Skeletal muscle tissue (tissue), 4 donors: ENCODE results near the gene MOV10L1. TPM values are rescaled to one million over a fixed set of nuclear protein-coding genes. Genes with fewer than 3 reads are reported as not detected.

Experiments used
- H3K27ac ChIP-seq: one replicate; pipeline ENCODE4 v1.7.0; 2013; ENCODE audit warnings: mild to moderate bottlenecking, low read depth, low read length, inconsistent platforms
- H3K27me3 ChIP-seq, 3 donors: one replicate each; pipeline ENCODE4 v1.7.0; 2013; ENCODE audit warnings: low read length in 3 of 3; ENCODE audit not compliant: control insufficient read depth in 3 of 3, insufficient read depth in 3 of 3
- H3K36me3 ChIP-seq, 3 donors: one replicate each; pipeline ENCODE4 v1.7.0; 2013; ENCODE audit warnings: low read length in 3 of 3; ENCODE audit not compliant: control insufficient read depth in 3 of 3, insufficient read depth in 3 of 3
- H3K4me1 ChIP-seq, 3 donors: one replicate each; pipeline ENCODE4 v1.7.0; 2013; ENCODE audit warnings: low read length in 3 of 3, mild to moderate bottlenecking in 3 of 3; ENCODE audit not compliant: control insufficient read depth in 3 of 3, insufficient read depth in 3 of 3
- H3K4me3 ChIP-seq, 3 donors: one replicate each; pipeline ENCODE4 v1.7.0; 2013; ENCODE audit warnings: low read length in 3 of 3
- H3K9ac ChIP-seq, 3 donors: one replicate each; pipeline ENCODE4 v1.7.0; 2013; ENCODE audit warnings: low read length in 3 of 3, mild to moderate bottlenecking in 3 of 3, moderate library complexity in 2 of 3, low read depth in 1 of 3
- H3K9me3 ChIP-seq, 3 donors: one replicate each; pipeline ENCODE4 v1.7.0; 2013; ENCODE audit warnings: low read length in 3 of 3; ENCODE audit not compliant: control insufficient read depth in 3 of 3
- total RNA-seq: library from RNA; depleted of rRNA; stranded (reverse); fragments of >200 nt; gene quantifications from one replicate; pipeline ENCODE4 v1.2.3, GENCODE V29; 2014
- donor health status: Osteomylitis.

MOV10L1 gene
- total RNA-seq, 1 donor from 2014 or later, result 2.1 TPM

DNA sequence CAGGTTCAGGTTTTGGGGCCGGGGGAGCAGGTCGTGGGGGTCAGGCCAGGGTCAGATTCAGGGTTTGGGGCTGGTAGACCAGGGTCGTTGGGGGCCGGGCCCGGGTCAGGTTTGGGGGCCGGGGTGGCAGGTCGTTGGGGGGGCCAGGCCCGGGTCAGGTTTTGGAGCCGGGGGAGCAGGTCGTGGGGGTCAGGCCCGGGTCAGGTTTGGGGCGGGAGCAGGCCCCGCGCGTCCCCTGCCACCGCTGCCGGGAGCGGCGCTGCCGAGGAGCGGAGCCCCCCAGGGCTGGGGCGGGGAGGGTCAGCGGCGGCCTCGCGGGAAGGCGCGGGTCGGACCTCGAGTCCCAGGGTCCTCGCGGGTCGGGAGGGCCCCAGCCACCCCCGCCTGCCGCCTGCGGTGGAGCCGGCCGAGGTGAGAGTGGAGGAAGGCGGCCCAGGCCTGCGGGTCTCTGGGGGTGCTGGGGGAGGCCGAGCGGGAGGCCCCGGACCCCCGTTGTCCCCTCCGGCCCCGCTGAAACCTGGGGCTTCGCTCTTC lies 96.4 kb downstream of the MOV10L1 start:
- no peak overlapping the region for H3K27ac ChIP-seq
- no peaks in the 10 kb centered on the region for H3K27me3 ChIP-seq
- no peaks in the 10 kb centered on the region for H3K9me3 ChIP-seq
- peak overlapping the region; percentile 68 to 80 (median 80) for H3K9ac ChIP-seq
- H3K4me1 ChIP-seq, result peaks cover 32 to 41% (median 41%) of the 10 kb centered on the region in 3 donors
- H3K4me3 ChIP-seq, result peak overlapping the region; percentile 28 to 70 (median 67)
- H3K36me3 ChIP-seq, result no peaks in the 10 kb centered on the region

DNA sequence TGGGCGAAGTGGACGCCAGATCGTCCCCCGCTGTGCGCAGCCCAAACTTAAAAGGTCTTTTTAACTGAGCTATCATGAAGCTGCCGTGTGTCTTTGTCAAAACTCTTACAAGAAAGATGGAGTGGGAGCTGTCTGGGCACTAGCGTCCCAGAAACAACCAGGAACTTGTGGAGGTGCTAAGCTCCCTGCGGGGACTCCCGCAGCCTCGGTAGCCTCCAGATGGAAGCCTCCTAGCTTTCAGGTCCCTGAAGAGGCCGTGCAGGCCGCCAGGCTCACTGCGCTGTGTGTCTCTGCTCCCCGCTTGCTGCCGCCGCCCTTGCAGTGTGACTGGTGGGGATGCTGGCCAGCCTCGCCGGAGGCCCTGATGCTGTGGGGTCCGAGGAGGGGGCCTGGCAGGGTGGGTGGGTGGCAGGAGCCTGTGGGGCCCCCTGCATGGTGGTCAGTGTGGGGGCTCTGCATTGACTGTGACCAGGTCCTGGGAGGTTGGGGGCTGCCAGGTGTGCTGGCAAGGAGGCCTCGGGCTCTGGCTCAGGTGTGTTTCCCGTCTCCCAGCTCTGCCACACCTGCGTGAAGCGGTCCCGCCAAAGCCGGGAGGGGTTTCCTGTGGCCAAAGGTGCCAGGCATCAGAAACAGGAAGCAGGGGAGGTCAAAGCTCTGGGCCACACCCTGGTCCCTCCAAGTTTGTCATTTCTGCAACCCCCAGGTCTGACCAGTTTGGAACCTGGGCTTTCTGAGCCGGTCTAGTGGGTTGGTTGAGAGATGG lies 97.1 kb downstream of the MOV10L1 start:
- H3K4me1 ChIP-seq, result peaks cover 32 to 44% (median 41%) of the 10 kb centered on the region in 3 donors
- H3K4me3 ChIP-seq, result peak overlapping the region; percentile 28 to 70 (median 67)

DNA sequence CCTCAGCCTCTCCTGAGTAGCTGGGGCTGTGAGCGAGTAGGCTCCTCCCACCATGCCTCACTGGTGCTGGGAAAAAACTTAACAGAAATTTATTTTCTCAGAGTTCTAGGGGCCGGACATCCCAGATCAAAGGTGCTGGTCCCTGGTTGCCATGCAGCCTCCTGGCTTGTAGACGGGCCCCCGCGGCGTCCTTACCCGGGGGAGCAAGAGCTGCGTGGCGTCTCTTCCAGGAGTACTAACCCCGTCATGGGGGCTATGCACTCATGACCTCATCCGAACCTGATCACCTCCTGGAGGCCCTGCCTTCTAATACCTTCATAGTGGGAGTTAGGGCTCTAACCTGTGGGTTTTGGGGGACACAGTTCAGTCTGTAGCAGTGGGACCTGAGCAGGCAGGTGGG lies 98.5 kb downstream of the MOV10L1 start:
- Histone ChIP-seq H3K27ac (no peak overlapping the region), H3K4me3 (no peak overlapping the region), H3K9ac (no peak overlapping the region), H3K36me3 (peaks cover under 1 to 1% (median under 1%) of the 10 kb centered on the region in 3 donors), H3K27me3 (no peaks in the 10 kb centered on the region), H3K4me1 (peaks cover 32 to 44% (median 41%) of the 10 kb centered on the region in 3 donors), H3K9me3 (no peaks in the 10 kb centered on the region)

More for the DNA sequence above, 97.1 kb downstream of the MOV10L1 start:
- H3K27ac ChIP-seq, result no peak overlapping the region
- H3K9me3 ChIP-seq, result no peaks in the 10 kb centered on the region
- H3K9ac ChIP-seq, result peak overlapping the region; percentile 68 to 80 (median 80)
- H3K27me3 ChIP-seq, result no peaks in the 10 kb centered on the region
- no peaks in the 10 kb centered on the region for H3K36me3 ChIP-seq

DNA sequence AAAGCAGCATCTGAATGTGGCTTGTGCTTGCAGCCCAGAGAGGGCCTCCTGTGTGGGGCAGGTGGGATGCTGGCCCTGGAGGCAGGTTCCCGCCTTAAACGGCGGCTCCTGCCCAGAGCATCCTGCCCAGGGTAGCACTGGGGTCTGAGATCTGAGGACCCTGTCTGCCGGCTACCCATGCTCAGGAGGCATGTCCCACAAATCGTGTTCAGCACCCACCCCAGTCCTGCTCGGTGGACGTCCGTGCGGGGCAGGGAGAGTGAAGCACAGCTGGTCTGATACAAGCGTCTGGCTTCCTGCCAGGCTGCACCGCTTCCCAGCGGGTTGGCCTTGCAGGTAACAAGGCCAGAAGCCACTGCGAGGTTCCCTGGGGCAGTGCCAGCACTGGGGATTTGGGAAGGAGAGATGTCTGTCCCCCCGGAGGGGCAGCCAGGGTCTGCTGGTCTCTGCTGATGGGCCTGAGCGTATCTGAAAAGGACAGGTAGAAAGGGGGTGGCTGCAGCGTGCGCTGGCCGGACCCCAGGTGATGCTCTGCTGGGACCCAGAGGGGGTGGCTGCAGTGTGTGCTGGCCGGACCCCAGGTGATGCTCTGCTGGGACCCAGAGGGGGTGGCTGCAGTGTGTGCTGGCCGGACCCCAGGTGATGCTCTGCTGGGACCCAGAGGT lies 99.5 kb downstream of the MOV10L1 start:
- Histone ChIP-seq H3K9me3 (no peaks in the 10 kb centered on the region), H3K4me3 (no peak overlapping the region), H3K36me3 (peaks cover 4 to 11% (median 7%) of the 10 kb centered on the region in 3 donors), H3K27ac (no peak overlapping the region), H3K4me1 (peaks cover 30 to 44% (median 37%) of the 10 kb centered on the region in 3 donors), H3K27me3 (no peaks in the 10 kb centered on the region), H3K9ac (peak overlapping the region in 2 of 3 donors; percentile 32 to 50)

DNA sequence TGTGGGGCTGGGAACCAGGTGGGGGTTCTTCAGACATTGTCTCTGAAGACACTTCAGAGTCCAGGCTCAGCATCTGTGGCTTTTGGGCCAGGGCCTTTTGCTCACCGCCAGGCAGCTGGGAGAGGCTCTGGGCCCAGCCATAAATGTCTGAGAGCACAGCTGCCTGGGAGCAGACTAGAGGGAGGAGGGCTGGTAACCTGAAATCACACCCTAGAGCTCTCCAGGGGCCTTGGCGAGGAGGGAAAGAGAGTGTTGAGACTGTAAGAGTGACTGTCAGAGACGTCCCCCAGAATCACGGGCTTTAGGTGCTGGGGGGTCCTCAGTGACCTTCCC lies 100.0 kb downstream of the MOV10L1 start:
- no peaks in the 10 kb centered on the region for H3K9me3 ChIP-seq
- peaks cover 27 to 44% (median 33%) of the 10 kb centered on the region in 3 donors for H3K4me1 ChIP-seq
- peak overlapping the region in 2 of 3 donors; percentile 32 to 50 for H3K9ac ChIP-seq
- peak overlapping the region; percentile 14 to 54 (median 51) for H3K4me3 ChIP-seq
- peaks cover 8 to 16% (median 12%) of the 10 kb centered on the region in 3 donors for H3K36me3 ChIP-seq
- peak overlapping the region; percentile 40 for H3K27ac ChIP-seq
- no peaks in the 10 kb centered on the region for H3K27me3 ChIP-seq

DNA sequence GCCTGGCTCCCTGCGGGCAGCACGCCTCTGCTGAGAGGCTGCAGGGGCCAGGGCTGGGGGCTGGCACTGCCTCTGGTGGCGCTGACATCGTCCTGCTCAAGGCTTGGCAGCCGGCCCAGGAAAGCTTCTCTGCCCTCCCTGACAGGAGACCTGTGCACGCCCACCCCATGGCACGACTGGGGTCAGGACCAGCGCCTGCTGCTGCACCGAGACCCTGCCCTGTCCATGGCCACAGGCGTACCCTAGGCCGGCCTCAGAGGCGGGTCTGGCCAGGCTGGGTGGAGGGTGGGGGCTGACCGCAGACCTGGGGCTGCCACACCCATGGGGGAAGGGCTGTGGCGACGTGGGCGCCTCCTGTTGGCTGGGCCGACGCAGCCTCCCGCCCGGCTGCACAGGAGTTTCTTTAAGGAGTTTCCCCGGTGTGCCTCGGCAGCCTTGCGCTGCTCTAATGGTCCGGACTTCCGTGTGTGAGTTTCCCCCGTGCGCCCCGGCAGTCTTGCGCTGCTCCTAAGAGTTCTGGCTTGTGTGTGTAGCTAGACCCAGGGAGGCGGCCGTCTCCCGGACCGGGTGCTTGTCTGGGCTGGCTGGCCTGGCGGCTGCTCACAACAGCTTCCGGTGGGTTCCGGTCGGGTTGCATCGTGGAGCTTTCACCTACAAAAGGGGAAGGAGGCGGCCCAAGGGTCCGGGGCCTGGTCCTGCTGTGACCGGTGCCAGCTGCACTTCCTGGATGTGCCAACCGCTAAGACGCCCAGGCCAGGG lies 100.6 kb downstream of the MOV10L1 start:
- no peaks in the 10 kb centered on the region for H3K9me3 ChIP-seq
- H3K9ac ChIP-seq, result peak overlapping the region in 2 of 3 donors; percentile 32 to 50
- peaks cover 8 to 20% (median 15%) of the 10 kb centered on the region in 3 donors for H3K36me3 ChIP-seq
- peak overlapping the region; percentile 14 to 54 (median 51) for H3K4me3 ChIP-seq
- H3K27ac ChIP-seq, result peak overlapping the region; percentile 40
- peaks cover 25 to 40% (median 30%) of the 10 kb centered on the region in 3 donors for H3K4me1 ChIP-seq
- no peaks in the 10 kb centered on the region for H3K27me3 ChIP-seq

DNA sequence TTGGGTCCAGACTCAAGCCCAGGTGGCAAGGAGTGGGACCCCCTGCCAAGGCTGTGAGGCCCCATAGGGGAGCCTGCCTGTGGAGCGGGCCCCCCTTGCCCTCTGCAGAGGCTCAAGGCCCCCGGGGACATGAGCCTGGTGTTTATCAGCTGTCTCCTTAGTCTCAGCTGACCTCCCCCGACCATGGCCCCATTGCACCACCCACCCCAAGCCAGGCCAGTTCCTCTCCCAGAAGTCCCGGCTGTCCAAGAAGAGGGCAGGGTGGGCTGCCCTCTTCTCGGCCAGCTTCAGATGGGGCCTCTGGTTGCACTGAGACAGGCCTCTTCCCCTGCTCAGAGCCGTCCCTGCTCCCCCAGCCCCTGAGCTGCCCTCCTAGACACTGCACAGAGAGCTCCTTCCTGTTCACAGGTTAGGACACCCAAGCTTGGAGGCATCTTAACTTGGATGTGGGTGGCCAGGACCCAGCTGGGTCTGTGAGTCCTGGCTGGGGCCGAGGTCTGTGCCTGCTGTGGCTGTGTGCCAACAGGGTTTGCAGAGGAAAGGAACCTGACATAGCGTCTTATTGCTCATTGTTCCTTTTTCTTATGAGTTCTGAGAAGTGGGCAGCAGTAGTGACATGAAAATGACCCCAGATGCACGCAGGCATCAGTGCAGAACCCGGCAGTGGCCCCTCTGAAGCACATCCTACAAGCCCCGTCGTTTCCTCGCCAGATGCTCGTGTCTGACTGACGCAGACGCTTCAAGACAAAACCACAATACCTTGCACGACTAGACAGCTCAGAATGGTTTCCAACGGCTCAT lies 101.3 kb downstream of the MOV10L1 start:
- H3K4me3 ChIP-seq, result peak overlapping the region in 2 of 3 donors; percentile 51 to 54
- H3K36me3 ChIP-seq, result peaks cover 8 to 20% (median 15%) of the 10 kb centered on the region in 3 donors
- H3K9me3 ChIP-seq, result no peaks in the 10 kb centered on the region
- peak overlapping the region; percentile 40 for H3K27ac ChIP-seq
- peaks cover 23 to 38% (median 29%) of the 10 kb centered on the region in 3 donors for H3K4me1 ChIP-seq
- no peaks in the 10 kb centered on the region for H3K27me3 ChIP-seq
- peak overlapping the region in 2 of 3 donors; percentile 32 to 50 for H3K9ac ChIP-seq

DNA sequence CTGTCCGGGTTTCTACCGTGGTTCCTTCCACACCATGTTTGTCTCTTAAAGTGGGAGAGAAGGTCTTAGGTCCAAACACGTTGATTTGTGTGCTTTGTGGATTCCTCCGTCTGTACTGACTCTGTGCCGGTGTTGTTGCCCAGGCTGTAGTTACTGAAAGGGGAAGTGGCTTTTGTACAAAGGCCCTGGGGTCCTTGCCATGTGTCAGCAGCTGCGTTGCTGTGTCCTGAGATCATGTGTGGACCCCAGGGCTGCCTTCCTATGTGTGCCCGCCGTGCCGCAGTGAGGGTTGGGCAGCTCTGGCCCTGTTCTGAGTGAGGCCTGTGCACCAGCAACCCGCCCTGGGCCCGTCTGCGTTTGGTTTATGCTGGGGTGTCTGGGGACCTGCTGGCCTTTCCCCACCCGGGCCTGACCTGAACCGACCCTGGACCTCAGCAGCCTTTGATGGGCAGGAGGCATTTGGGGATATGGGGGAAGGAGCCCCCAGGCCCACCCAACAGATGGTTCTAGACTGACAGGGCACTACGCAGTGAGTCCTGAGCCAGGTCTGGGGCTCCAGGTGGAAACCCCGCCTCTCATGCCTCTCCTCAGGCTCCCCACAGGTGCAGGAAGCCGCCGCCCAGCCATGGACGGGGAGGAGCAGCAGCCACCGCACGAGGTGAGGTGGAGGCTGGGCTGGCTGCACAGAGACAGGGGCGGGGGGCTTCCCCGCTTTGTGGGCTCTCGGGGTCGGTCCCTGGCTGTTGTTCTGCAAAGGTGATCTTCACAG lies 102.8 kb downstream of the MOV10L1 start:
- H3K36me3 ChIP-seq, result peaks cover 13 to 23% (median 21%) of the 10 kb centered on the region in 3 donors
- no peak overlapping the region for H3K4me3 ChIP-seq
- no peak overlapping the region for H3K27ac ChIP-seq
- no peaks in the 10 kb centered on the region for H3K9me3 ChIP-seq
- no peaks in the 10 kb centered on the region for H3K27me3 ChIP-seq
- H3K4me1 ChIP-seq, result peaks cover 18 to 30% (median 21%) of the 10 kb centered on the region in 3 donors
- H3K9ac ChIP-seq, result no peak overlapping the region
